Fibroblast of upper back skin (primary cell): Measurements from ENCODE around the gene SPOCD1.

Experiments used
- DNase-seq: peaks from one replicate; pipeline ENCODE4 v3.0.0-alpha.2; 2013

The SPOCD1 gene

GRCh38 chr1:31786366-31787060 is 29.3 kb downstream of the SPOCD1 start:
- no peak for DNase-seq

- DNase-seq, result no peak
Observed at GRCh38 chr1:31785947-31786290, 29.9 kb downstream of the SPOCD1 start.

GRCh38 chr1:31785020-31785946 is 30.5 kb downstream of the SPOCD1 start:
- DNase-seq, result no peak

GRCh38 chr1:31784356-31785019 is 31.3 kb downstream of the SPOCD1 start:
- no peak for DNase-seq

- no peak for DNase-seq
Observed at GRCh38 chr1:31783846-31784245, 32.0 kb downstream of the SPOCD1 start.

GRCh38 chr1:31782421-31783410 is 33.1 kb downstream of the SPOCD1 start:
- DNase-seq, result no peak

GRCh38 chr1:31781756-31782371 is 34.0 kb downstream of the SPOCD1 start:
- no peak for DNase-seq

GRCh38 chr1:31781138-31781755 is 34.6 kb downstream of the SPOCD1 start:
- peak; percentile 46 for DNase-seq

GRCh38 chr1:31780632-31781031 is 35.2 kb downstream of the SPOCD1 start:
- no peak for DNase-seq

GRCh38 chr1:31779687-31780086 is 36.1 kb downstream of the SPOCD1 start:
- DNase-seq, result no peak

GRCh38 chr1:31778763-31779488 is 36.9 kb downstream of the SPOCD1 start:
- DNase-seq, result no peak

- no peak for DNase-seq
Observed at GRCh38 chr1:31776516-31776915, 39.3 kb downstream of the SPOCD1 start.

GRCh38 chr1:31776032-31776431 is 39.8 kb downstream of the SPOCD1 start:
- DNase-seq, result no peak

GRCh38 chr1:31775210-31775999 is 40.4 kb downstream of the SPOCD1 start:
- no peak for DNase-seq

- DNase-seq, result no peak
Observed at GRCh38 chr1:31774495-31774894, 41.3 kb downstream of the SPOCD1 start.

GRCh38 chr1:31773861-31774260 is 42.0 kb downstream of the SPOCD1 start:
- DNase-seq, result no peak

- no peak for DNase-seq
Observed at GRCh38 chr1:31772669-31773248, 43.1 kb downstream of the SPOCD1 start.

GRCh38 chr1:31771891-31772668 is 43.7 kb downstream of the SPOCD1 start:
- DNase-seq, result no peak
